T-helper 9 cell (primary cell): ENCODE data around the gene RCN2.

Experiments used
- DNase-seq: peaks from one replicate; pipeline ENCODE4 v3.0.0-alpha.2; 2020

RCN2 gene

GRCh38 chr15:76976572-76977270 is 45.2 kb downstream of the RCN2 start:
- no peak for DNase-seq

GRCh38 chr15:76978522-76979330 is 47.2 kb downstream of the RCN2 start:
- no peak for DNase-seq

GRCh38 chr15:76979331-76979925 is 47.9 kb downstream of the RCN2 start:
- no peak for DNase-seq

- no peak for DNase-seq
These were observed 48.5 kb downstream of the RCN2 start for GRCh38 chr15:76979996-76980520.

- no peak for DNase-seq
These were observed 50.8 kb downstream of the RCN2 start for GRCh38 chr15:76982356-76982755.

- DNase-seq = no peak
These were observed 51.2 kb downstream of the RCN2 start for GRCh38 chr15:76982756-76983155.

GRCh38 chr15:76983590-76984375 is 52.2 kb downstream of the RCN2 start:
- DNase-seq = no peak

- DNase-seq = no peak
These were observed 55.2 kb downstream of the RCN2 start for GRCh38 chr15:76986743-76987142.

GRCh38 chr15:76987276-76987675 is 55.7 kb downstream of the RCN2 start:
- DNase-seq = no peak

GRCh38 chr15:76987896-76988860 is 56.6 kb downstream of the RCN2 start:
- no peak for DNase-seq

- no peak for DNase-seq
These were observed 57.6 kb downstream of the RCN2 start for GRCh38 chr15:76988867-76989780.

- no peak for DNase-seq
These were observed 59.5 kb downstream of the RCN2 start for GRCh38 chr15:76991048-76991447.

- no peak for DNase-seq
These were observed 60.4 kb downstream of the RCN2 start for GRCh38 chr15:76991741-76992645.

- no peak for DNase-seq
These were observed 61.7 kb downstream of the RCN2 start for GRCh38 chr15:76993114-76993725.

- peak; percentile 52 for DNase-seq
These were observed 62.5 kb downstream of the RCN2 start for GRCh38 chr15:76994001-76994400.

- no peak for DNase-seq
These were observed 62.9 kb downstream of the RCN2 start for GRCh38 chr15:76994496-76994895.

GRCh38 chr15:76994971-76995945 is 63.7 kb downstream of the RCN2 start, which contains the start of gene PSTPIP1:
TSS of gene PSTPIP1 (plus strand) at chr15:76995126. CDS start at chr15:76995574, 448 bp downstream.
- peak; percentile 53 for DNase-seq
